DMS114 treated with DMSO at 0.1 percent for 48 hours (cell line): Measurements from ENCODE around the gene ANGPTL2.
"Not testable (repeated sequence)": the region's sequence is repeated elsewhere in the genome, so short reads cannot be mapped to it uniquely, and the experiment has no call there.

ENCODE experiments used
- DNase-seq: peaks from one replicate; lab custom pipeline; 2025; ENCODE audit not compliant: unreplicated experiment; lab: John Stamatoyannopoulos, UW

ANGPTL2 gene

GRCh38 chr9:127155314-127155960 is 33.0 kb upstream of the ANGPTL2 start:
- no peak for DNase-seq

GRCh38 chr9:127154390-127155191 is 32.2 kb upstream of the ANGPTL2 start:
- no peak for DNase-seq

- DNase-seq = no peak
Measured at GRCh38 chr9:127154003-127154389, 31.6 kb upstream of the ANGPTL2 start.

GRCh38 chr9:127153501-127153900 is 31.1 kb upstream of the ANGPTL2 start:
- DNase-seq = no peak

GRCh38 chr9:127149463-127150390 is 27.3 kb upstream of the ANGPTL2 start:
- no peak for DNase-seq

GRCh38 chr9:127149010-127149409 is 26.6 kb upstream of the ANGPTL2 start:
- no peak for DNase-seq

GRCh38 chr9:127148014-127148413 is 25.6 kb upstream of the ANGPTL2 start:
- no peak for DNase-seq

- no peak for DNase-seq
Measured at GRCh38 chr9:127147251-127147650, 24.8 kb upstream of the ANGPTL2 start.

GRCh38 chr9:127146841-127147240 is 24.4 kb upstream of the ANGPTL2 start:
- not testable (repeated sequence) for DNase-seq

GRCh38 chr9:127144670-127145445 is 22.4 kb upstream of the ANGPTL2 start:
- no peak for DNase-seq

GRCh38 chr9:127143920-127144465 is 21.6 kb upstream of the ANGPTL2 start:
- no peak for DNase-seq

GRCh38 chr9:127142931-127143464 is 20.6 kb upstream of the ANGPTL2 start:
- no peak for DNase-seq

GRCh38 chr9:127142291-127142690 is 19.9 kb upstream of the ANGPTL2 start:
- no peak for DNase-seq

GRCh38 chr9:127140842-127141675 is 18.6 kb upstream of the ANGPTL2 start:
- DNase-seq = no peak

GRCh38 chr9:127140181-127140580 is 17.7 kb upstream of the ANGPTL2 start:
- no peak for DNase-seq

GRCh38 chr9:127139775-127140174 is 17.3 kb upstream of the ANGPTL2 start:
- no peak for DNase-seq

GRCh38 chr9:127139071-127139731 is 16.8 kb upstream of the ANGPTL2 start:
- DNase-seq = no peak

GRCh38 chr9:127138444-127138843 is 16.0 kb upstream of the ANGPTL2 start:
- no peak for DNase-seq
